Left ventricle myocardium superior (tissue), 1 donor: ENCODE data around the gene ANKRD29. TPM values are rescaled to one million over a fixed set of nuclear protein-coding genes. Genes with fewer than 3 reads are reported as not detected.
"Not testable (repeated sequence)": the region's sequence is repeated elsewhere in the genome, so short reads cannot be mapped to it uniquely, and the experiment has no call there.

Experiments used
- ATAC-seq: fragments of 200-7000 bp; cut with Tn5 transposase; one replicate; pipeline ENCODE4 v1.9.1; 2020; ENCODE audit warnings: mild to moderate bottlenecking, moderate library complexity
- DNase-seq: peaks from one replicate; pipeline ENCODE4 v3.0.0-alpha.2; 2020
- intact Hi-C: fragments of 100-400 bp; cut with micrococcal nuclease; formaldehyde crosslinking; loops from one replicate; pipeline ENCODE4 v1.11.0; 2022
- total RNA-seq: library from RNA; stranded (reverse); fragmentation: NEBNext Ultra II Directional; extraction: Animal tissue kit (Norgen Biotek cat#: 25700); gene quantifications from one replicate; pipeline ENCODE4 v1.2.1, GENCODE V29; 2021
- donor health status: DM: no; HTN: yes; CAD: no; lungs with severe emphysema.

The ANKRD29 gene
- total RNA-seq, 1 donor from 2014 or later: 9.8 TPM

GRCh38 chr18:23591011-23591410 lies 71.7 kb downstream of the ANKRD29 start:
- no peak for ATAC-seq
- no peak for DNase-seq
- intact Hi-C loops: loop anchor here (5.0 kb wide), 1 partner anchor 74 kb away; no protein-coding TSS in a partner anchor

GRCh38 chr18:23588836-23589560 lies 73.7 kb downstream of the ANKRD29 start:
- ATAC-seq (no peak), DNase-seq (no peak)
- intact Hi-C loops: no loop called here

- DNase-seq (no peak), ATAC-seq (no peak)
- intact Hi-C loops: no loop called here
Observed at GRCh38 chr18:23587220-23587642, 75.5 kb downstream of the ANKRD29 start.

DNA sequence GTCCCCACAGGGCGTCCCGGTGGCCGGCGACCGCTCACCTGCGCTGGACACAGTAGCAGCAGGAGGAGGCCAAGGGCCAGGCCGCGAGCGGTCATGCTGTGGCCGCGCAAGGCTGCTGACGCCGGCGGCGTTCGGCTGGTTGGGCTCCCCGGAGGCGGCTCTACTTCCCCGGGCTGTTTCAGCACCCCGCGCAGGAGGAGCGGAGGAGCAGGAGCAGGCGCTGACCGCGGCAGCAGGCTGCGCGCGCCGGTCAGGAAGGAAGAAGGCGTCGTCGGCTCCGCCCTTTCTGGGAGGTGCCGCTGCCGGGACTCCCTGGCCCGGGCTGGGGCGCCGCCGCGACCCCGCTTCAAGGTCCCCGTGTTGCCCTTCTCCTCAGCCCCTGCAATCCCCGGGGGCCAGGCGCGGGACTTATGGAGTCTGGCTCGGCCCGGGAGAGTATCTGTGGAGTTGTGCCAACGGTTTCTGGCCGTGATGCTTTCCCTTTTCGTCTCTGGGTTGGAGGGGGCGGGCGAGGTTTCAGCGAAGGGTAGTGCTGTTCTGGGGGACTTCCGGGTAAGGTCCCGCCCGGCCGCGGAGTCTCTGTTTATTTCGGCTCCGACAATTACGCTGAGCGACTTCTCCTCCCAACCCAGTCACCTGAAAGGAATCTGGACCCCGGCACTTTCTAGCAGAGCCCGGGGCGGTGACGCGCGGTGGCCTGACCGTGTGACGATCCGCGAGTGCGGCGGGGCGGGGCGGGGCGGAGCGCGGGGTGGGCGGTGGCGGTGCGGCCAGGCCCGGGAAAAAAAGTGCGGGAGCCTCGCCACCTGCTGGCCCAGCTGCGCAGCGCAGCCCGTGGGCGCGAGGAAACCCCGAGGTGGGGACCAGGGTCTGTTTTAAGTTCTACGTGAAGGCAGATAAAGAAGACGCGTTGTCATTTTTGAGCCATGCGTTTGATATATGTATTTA lies 76.2 kb downstream of the ANKRD29 start, which contains the start of gene NPC1:
TSS of gene NPC1 (minus strand) at position 258 of the 948 bp plus-strand sequence. CDS start at position 95, 163 bp downstream.
- peak; percentile 97 for DNase-seq
- peak; percentile 99 for ATAC-seq
- intact Hi-C loops: no loop called here

DNA sequence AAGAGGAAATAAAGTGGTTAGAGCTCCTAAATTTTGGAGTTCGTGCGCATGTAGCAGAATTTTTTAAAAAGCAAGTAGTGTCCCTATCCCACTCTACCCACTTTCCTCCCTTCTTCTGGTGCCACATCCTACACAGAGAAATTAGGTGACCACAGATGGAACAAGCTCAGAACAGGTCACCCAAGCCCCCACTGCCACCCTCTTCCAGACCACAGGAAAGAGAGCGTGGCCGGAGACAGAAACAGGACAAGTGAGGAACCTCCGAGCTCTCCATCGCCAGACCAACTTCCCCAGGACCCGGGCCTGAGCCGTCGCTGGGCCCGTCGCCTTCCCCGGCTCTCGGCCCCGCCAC lies 76.8 kb downstream of the ANKRD29 start:
- no peak for ATAC-seq
- no peak for DNase-seq
- intact Hi-C loops: no loop called here

DNA sequence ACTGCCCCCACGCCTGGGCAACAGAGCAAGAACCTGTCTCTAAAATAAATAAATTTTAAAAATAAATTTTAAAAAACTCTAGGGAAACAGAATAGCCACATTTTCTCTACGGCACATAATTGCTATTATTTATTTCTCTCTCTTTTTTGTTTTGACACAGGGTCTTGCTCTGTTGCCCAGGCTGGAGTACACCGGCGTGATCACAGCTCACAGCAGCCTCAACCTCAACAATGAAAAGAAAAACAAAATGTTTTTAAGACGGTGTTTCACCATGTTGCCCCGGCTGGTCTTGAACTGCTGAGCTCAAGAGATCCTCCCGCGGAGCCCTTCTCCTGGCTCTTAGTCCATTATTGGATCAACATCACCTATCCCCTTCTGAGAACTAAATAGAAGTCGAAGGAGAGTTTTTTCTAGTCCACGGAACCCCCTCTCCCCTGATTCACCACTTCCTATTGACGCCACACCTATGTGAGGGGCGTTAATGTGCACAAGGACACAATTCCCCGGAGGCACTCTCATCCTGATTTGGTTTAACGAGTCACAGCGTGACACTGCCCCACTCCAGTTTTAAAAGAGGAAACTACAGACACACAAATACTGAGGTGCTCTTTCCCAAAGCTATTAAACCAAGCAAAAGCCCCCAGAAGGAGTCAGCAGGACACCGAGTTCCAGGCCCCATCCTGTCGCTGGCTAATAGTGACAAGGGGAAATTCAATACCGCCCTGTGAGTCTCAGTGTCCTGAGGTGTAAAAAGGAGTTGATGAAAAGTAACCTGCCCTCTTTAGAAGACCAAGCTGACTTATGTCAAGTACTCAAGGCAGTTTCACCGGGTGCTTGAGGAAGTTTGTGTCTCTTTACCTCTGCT lies 77.5 kb downstream of the ANKRD29 start:
- ATAC-seq (no peak), DNase-seq (no peak)
- intact Hi-C loops: no loop called here

- no peak for ATAC-seq
- no peak for DNase-seq
- intact Hi-C loops: no loop called here
Observed at GRCh38 chr18:23584019-23584983, 78.4 kb downstream of the ANKRD29 start.

DNA sequence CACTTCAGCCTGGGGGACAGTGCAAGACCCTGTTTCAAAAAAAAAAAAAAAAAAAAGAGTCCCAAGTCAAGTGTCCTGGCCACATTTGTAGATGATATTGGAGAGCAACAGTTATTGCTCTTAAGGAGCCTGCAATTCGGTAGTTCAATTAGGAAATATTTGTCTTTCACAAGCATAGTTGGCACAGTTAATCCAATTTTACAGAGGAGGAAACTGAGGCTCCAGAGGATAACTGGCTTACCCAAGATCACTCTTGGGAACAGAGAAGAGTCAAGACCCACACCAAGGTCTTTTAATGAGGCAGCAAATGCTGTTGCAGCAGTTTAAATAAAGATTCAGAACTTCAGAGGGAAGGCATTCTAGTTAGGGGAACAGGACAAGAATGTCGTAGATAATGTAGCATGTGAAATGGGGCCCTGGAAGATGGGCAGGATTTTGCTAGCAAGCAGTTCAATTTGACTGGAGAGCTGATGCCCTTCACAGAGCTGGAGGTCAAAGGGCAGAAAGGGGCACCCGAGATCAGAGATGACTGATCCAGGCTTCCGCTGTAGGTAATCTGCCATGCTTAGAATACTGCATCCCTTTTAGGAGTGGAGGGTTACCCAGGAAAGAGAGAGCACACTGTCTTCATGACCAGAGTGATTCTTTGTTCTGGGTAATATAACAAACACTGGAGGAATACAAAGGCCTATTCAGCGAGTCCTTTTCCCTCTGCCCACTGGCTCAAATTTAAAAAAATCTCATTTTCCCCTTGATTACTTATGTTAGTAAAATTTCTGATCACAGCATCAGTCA lies 79.4 kb downstream of the ANKRD29 start:
- intact Hi-C loops: no loop called here
- ATAC-seq: no peak
- no peak for DNase-seq

- no peak for ATAC-seq
- intact Hi-C loops: no loop called here
Observed at GRCh38 chr18:23580677-23581367, 81.9 kb downstream of the ANKRD29 start.

GRCh38 chr18:23578891-23579653 lies 83.6 kb downstream of the ANKRD29 start:
- intact Hi-C loops: no loop called here
- ATAC-seq (peak; percentile 39), DNase-seq (no peak)

More at GRCh38 chr18:23580677-23581367, 81.9 kb downstream of the ANKRD29 start:
- no peak for DNase-seq

GRCh38 chr18:23578067-23578701 lies 84.5 kb downstream of the ANKRD29 start:
- intact Hi-C loops: no loop called here

GRCh38 chr18:23577521-23577920 lies 85.2 kb downstream of the ANKRD29 start:
- DNase-seq, ATAC-seq, intact Hi-C loops: not testable (repeated sequence)

More at GRCh38 chr18:23578067-23578701, 84.5 kb downstream of the ANKRD29 start:
- DNase-seq (no peak), ATAC-seq (no peak)

DNA sequence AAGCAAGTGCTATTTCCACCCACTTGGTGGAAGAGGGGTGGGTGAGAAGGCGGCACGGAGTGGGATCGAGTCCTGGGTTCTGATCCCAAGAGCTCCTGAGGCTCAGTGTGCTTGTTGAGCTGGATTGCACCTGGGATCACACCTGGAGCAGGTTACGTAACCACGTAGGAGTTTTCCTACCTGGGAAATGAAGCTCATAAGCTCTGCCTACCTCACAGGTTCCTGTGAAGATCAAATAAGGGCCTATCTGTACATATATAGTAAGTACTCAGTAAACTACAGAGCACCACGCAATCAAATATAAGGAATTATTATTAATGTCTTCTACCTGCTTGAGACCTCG lies 87.4 kb downstream of the ANKRD29 start:
- DNase-seq: no peak
- ATAC-seq: no peak
- intact Hi-C loops: no loop called here

DNA sequence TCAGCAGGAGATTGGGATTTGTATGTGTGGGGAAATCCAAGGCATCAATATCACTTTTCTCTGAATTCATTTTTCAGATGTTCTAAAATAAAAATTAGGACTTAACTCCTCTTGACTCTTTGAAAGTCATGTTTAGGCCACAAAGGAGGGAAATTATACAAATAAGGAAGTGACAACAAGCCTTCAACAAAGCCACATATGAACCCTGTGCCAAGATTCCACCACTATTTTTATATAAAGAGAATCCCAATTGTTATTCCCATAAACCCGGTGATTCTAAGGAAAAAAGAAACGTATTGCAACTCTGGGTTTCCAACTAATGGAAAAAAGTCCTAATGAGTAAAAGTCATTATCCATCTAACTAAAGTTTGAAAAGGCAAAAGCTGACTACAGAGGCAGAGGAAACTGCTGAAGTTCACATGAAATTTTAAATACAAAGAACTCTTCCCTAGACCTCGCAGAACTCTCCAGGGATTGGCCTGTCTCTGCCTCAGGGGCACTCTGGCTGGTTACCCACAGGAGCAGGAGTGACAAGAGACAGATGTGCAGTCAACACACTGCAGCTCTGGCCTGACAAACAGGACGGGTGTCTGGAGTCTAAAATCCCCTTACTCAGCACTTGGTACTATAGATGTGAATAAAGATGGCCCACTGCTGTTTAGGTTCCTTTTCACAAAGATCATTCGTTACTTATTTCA lies 88.0 kb downstream of the ANKRD29 start:
- intact Hi-C loops: no loop called here
- ATAC-seq: peak; percentile 38
- no peak for DNase-seq
